Stomach (tissue), 4 donors: Measurements from ENCODE around the gene FMN2.

Experiments used
- POLR2AphosphoS5 ChIP-seq, 3 donors: sonication (generic); formaldehyde crosslinking; IDR thresholded peaks; one replicate each; pipeline ENCODE4 v1.6.1; 2016; ENCODE audit warnings: antibody characterized with exemption in 3 of 3
- TF ChIP-seq, protein P1 (sequence below), 7 experiments: fragments of 450-650 bp in 4 of 7; fragments of 200-600 bp in 3 of 7; sonication (generic) in 3 of 7; IDR thresholded peaks; one replicate each; pipeline ENCODE4 v1.5.1; 2016 to 2019; ENCODE audit warnings: antibody characterized with exemption in 7 of 7, control low read depth in 2 of 7, mild to moderate bottlenecking in 1 of 7

DNA sequence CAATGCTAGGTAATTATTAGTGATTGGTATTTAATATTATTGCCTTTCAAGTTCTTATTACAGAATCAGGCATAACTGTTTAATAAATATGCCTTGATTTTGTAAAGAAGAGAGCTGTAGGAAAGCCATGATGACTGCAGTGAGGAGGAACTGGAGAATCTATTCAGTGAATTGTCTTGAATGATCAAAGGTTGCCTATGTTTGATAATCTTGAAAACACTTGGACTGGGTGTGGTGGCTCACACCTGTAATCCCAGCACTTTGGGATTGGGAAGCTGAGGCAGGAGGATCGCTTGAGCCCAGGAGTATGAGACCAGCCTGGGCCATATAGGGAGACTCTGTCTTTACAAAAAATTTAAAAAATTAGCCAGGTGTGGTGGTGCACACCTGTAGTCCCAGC lies 42.4 kb downstream of the FMN2 start:
- TF ChIP-seq, protein P1, sequence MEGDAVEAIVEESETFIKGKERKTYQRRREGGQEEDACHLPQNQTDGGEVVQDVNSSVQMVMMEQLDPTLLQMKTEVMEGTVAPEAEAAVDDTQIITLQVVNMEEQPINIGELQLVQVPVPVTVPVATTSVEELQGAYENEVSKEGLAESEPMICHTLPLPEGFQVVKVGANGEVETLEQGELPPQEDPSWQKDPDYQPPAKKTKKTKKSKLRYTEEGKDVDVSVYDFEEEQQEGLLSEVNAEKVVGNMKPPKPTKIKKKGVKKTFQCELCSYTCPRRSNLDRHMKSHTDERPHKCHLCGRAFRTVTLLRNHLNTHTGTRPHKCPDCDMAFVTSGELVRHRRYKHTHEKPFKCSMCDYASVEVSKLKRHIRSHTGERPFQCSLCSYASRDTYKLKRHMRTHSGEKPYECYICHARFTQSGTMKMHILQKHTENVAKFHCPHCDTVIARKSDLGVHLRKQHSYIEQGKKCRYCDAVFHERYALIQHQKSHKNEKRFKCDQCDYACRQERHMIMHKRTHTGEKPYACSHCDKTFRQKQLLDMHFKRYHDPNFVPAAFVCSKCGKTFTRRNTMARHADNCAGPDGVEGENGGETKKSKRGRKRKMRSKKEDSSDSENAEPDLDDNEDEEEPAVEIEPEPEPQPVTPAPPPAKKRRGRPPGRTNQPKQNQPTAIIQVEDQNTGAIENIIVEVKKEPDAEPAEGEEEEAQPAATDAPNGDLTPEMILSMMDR (IDR thresholded peaks at IDR 0.05), result no peak
- TF ChIP-seq POLR2AphosphoS5 (IDR thresholded peaks at IDR 0.05), result no peak
